IPS-11a (cell line): Measurements from ENCODE around the gene BORCS5.
"Not testable (repeated sequence)": the region's sequence is repeated elsewhere in the genome, so short reads cannot be mapped to it uniquely, and the experiment has no call there.

Experiments
- H3K4me3 ChIP-seq: one replicate; pipeline ENCODE4 v1.5.1; 2013; ENCODE audit warnings: low read depth, low read length, control low read depth

BORCS5 gene

DNA sequence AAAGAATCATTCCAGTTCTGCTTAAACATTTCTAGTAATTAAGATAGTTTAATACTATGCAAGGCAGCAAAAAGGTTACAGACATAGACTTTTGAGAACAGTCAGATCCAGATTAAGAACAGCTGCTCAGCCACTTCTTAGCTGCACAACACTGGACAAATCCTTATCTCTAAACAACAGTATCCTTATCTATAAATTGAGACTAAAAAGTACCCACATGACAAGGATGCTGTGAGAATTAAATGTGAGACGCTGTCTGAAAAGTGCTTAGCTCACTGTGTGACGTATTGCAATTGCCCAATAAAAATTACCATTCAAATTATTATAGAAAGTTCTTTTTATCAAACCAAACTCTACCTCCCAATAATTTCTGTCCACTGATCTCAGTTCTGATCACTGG lies 35.5 kb downstream of the BORCS5 start:
- no peak overlapping the region for H3K4me3 ChIP-seq

GRCh38 chr12:12393171-12393570 lies 36.3 kb downstream of the BORCS5 start:
- H3K4me3 ChIP-seq, result no peak overlapping the region

GRCh38 chr12:12396694-12397093 lies 39.8 kb downstream of the BORCS5 start:
- H3K4me3 ChIP-seq, result no peak overlapping the region

DNA sequence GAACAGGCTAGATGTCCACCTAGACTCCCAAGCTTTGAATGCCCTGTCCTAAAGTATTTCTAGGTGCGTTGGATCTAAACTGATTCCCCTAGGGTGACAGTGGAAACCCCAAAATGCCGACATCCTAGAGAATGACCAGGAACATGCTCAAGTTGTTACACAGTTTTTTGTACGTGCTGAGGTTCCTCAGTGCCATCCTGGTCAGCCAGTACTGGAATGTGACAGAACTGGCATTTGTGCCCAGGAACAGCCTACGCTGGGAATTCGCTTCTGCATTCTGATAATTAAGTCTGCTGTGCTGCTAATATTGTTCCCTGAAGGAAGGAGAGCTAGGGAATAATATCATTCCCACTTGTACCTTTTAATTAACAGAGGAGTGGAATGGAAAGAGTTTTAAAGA lies 40.3 kb downstream of the BORCS5 start:
- no peak overlapping the region for H3K4me3 ChIP-seq

DNA sequence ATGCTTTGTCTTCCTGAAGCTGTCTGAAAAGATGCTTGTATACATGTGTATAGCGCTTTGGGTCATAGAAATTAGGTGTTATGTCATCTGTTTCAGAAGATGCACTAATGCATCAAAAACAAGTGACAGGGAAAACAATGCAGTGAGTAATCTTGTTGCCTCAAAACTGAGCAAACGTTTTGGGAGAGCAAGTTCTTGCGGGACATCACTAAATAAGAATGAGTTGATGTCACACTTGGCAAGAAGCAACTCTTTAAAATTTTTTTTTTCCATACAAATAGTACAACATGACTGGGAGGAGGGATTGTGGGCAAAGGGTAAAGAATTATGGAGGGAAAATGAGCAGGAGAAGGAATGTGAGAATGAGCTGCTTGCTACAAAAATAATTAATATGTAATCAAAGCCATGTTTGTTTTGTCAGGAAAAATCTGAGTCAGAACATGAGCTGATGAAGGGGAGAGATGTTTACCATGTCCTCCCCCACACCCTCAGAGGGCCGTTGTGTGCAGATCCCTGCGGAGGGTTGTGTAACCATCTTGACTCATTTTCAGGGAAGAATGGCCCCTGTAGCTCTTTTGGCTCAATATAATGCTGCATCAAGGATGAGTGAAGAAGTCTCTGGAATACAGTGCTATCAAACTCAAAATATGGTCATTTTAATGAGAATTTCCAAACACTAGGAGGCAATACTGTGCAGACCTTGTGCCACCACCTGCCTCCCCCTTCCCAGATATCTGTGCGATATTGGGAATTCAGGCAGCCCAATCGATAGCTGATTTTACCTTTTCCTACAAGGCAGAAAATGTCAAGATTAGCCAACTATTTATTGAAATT lies 41.4 kb downstream of the BORCS5 start:
- no peak overlapping the region for H3K4me3 ChIP-seq

DNA sequence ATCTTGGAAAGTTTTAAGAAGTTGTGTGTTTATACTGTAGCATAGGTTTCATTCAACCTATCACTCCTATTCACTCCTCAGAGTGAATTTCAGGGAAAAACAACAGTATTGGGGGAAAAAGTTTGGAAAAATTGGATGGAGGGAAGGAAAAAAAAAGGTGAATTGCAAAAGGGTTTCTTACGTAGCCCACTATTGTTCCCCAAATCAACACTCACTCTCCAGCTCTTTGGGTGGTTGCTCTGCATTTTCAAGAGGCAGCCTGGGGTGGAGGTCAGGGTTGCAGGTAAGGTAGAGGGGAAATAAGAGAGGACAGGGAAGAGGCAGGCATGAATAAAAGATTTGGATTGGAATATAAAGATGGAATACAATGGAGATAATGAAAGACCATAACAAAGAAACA lies 42.3 kb downstream of the BORCS5 start:
- H3K4me3 ChIP-seq, result no peak overlapping the region

DNA sequence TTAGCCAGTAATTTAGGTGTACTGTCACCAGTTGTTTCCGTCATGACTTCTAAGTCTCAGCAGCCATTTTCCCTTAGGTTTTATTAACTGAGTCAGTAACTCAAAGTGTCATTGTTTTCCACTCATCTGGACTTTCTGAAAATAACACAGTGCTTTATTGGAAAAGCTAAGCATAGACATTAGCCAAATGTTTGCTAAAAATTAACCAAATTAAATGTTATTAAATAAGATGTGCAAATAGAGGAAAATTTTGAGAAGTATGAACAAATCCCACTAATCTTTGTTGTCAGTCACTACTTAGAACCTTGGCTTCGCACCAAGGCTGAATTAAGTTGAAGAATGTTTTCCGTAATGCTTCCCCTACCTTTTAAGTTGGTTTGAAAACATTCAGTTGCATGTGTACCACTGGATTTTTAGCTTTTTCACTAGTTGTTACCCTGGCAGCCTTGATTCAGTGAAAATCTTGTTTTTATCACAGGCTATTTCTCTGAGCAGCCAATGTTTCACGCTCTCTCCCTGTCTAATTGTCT lies 43.0 kb downstream of the BORCS5 start:
- no peak overlapping the region for H3K4me3 ChIP-seq

DNA sequence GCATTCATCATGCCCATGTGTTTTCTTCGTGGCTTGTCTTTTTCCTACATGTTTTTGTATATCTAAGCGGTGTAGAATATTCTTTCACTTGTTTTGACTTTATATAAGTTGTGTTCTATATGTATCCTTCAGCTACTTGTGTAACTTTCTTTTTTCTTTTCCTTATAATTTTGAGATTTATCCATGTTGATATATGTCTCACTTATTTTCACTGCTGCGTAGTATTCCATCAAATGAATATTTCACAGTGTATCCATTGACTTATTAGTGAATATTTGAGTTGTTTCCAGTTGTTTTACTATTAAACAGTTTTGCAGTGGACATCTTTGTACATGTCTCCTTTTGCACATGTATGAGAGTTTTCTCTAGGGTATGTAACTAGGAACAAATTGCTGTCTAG lies 43.9 kb downstream of the BORCS5 start:
- no peak overlapping the region for H3K4me3 ChIP-seq

GRCh38 chr12:12403264-12404248 lies 46.7 kb downstream of the BORCS5 start:
- H3K4me3 ChIP-seq, result no peak overlapping the region

- no peak overlapping the region for H3K4me3 ChIP-seq
Observed at GRCh38 chr12:12404297-12404696, 47.4 kb downstream of the BORCS5 start.

GRCh38 chr12:12405882-12406281 lies 49.0 kb downstream of the BORCS5 start:
- H3K4me3 ChIP-seq, result no peak overlapping the region

DNA sequence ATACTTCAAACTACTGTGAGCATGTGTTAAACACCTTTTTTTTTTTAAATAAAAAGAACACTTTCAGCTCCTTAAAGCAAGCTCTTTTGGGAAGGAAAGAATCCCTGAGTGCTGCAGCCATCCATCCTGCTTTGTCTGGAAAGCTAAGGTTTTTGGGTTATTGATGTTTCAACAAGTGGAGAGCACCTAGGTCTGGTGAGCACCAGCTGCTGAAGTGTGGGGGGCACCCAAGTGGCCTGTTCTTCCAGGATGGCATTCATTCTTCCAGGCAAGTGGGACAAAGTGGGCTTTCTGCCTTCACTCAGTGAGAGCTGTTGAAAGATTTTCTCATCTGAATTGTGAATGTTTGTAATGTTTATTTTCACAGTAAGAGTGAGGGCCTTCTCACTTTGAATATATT lies 49.9 kb downstream of the BORCS5 start:
- no peak overlapping the region for H3K4me3 ChIP-seq

GRCh38 chr12:12408265-12408690 lies 51.4 kb downstream of the BORCS5 start:
- no peak overlapping the region for H3K4me3 ChIP-seq

GRCh38 chr12:12409337-12409736 lies 52.5 kb downstream of the BORCS5 start:
- H3K4me3 ChIP-seq, result not testable (repeated sequence)

DNA sequence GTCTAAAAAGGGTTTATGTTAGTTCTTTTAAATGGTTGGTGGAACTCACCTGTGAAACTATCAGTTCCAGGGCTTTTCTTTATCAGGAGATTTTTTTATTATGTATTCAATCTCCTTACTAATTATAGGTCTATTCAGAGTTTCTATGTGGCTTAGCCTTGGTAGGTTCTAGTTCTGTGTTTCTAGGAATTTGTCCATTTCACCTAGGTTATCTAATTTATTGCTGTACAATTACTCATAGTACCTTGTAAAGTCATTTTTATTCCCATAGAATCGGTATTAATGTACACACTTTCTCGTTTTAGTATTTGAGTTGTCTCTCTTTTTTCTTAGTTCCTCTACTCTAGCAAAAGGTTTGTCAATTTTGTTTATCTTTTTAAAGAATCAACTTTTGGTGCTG lies 59.0 kb downstream of the BORCS5 start:
- no peak overlapping the region for H3K4me3 ChIP-seq

DNA sequence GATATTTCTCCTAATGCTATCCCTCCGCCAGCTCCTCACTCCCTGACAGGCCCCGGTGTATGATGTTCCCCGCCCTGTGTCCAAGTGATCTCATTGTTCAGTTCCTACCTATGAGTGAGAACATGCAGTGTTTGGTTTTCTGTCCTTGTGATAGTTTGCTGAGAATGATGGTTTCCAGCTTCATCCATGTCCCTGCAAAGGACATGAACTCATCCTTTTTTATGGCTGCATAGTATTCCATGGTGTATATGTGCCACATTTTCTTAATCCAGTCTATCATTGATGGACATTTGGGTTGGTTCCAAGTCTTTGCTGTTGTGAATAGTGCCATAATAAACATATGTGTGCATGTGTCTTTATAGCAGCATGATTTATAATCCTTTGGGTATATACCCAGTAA lies 62.3 kb downstream of the BORCS5 start:
- H3K4me3 ChIP-seq, result not testable (repeated sequence)

DNA sequence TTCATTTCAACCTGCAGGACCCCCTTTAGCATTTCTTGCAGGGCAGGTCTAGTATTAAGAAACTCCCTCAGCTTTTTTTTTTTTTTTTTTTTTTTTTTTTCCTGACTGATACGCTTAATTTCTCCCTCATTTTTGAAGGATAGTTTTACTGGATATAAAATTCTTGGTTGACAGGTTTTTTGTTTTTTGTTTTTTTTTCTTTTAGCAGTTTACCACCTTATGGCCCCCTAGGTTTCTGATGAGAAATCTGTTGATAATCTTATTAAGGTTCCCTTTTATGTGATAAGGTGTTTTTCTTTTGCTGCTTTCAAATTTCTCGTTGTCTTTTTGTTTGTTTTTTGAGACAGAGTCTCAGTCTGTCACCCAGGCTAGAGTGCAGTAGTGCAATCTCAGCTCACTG lies 66.5 kb downstream of the BORCS5 start:
- H3K4me3 ChIP-seq, result no peak overlapping the region

DNA sequence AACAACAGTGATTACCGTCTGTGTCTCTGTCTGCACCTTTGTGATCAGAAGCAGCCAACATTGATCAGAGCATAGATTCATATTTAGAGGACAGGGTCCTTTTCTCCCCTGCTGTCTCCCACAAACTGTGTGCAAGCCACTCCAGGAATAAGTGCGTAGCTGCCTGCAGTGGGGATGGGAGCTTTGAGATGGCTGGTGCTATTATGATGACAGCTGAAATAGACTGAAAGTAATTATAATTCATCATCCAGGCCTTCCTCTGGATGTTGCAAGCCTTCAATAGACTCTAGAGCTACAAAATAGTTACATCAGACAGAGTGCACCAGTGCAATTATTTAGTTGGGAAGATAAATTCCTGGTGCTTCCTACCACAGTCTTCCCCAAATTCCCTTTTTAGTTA lies 68.1 kb downstream of the BORCS5 start:
- no peak overlapping the region for H3K4me3 ChIP-seq

- H3K4me3 ChIP-seq, result no peak overlapping the region
Observed at GRCh38 chr12:12425616-12426015, 68.7 kb downstream of the BORCS5 start.

- no peak overlapping the region for H3K4me3 ChIP-seq
Observed at GRCh38 chr12:12427568-12427967, 70.7 kb downstream of the BORCS5 start.

- H3K4me3 ChIP-seq, result no peak overlapping the region
Observed at GRCh38 chr12:12428047-12428446, 71.2 kb downstream of the BORCS5 start.
